OCI-LY3 (cell line): ENCODE data around the gene PIK3R6.

Experiments
- EZH2phosphoT487 ChIP-seq: fragments of 200-600 bp; shearing (Covaris generic); IDR thresholded peaks from 2 replicates; pipeline ENCODE4 v1.6.1; 2018; ENCODE audit warnings: antibody characterized with exemption, mixed run types, low read depth
- TF ChIP-seq, protein P1 (sequence below): fragments of 200-600, 300-600 bp; sonication (generic); IDR thresholded peaks from 2 replicates; pipeline ENCODE4 v1.5.1; 2014; ENCODE audit warnings: antibody characterized with exemption, low read length, low read depth

DNA sequence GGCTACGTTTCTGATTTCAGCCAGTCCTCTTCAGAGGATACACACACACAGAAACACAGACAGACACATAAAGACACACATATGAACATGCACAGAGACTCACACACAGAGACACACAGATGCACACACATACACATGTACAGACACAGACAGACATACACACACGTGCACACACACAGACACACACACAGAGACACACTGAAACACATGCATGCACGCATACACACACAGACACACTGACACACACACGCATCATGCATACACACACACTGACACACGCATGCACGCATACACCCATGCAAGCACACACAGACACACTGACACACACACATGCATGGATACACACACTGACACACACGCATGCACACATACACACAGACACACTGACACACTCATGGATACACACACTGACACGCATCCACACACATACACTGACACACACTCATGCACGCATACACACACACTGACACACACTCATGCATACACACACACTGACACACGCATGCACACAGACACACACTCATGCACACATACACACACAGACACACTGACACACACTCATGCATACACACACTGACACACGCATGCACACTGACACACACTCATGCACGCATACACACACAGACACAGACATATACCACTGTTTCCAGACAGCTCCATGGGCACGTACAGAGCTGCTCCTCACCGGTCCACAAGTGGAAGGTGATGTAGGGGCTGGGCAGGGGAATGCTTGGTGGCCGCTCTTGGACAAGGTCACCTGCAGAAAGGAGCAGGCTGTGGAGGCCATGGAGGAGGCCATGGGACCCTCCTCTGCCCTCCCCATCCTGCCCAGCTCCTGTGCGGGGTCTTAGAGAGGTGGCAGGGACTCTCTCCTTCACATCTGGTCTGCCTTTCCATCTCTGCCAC is 38.2 kb downstream of the PIK3R6 start:
- TF ChIP-seq, protein P1, sequence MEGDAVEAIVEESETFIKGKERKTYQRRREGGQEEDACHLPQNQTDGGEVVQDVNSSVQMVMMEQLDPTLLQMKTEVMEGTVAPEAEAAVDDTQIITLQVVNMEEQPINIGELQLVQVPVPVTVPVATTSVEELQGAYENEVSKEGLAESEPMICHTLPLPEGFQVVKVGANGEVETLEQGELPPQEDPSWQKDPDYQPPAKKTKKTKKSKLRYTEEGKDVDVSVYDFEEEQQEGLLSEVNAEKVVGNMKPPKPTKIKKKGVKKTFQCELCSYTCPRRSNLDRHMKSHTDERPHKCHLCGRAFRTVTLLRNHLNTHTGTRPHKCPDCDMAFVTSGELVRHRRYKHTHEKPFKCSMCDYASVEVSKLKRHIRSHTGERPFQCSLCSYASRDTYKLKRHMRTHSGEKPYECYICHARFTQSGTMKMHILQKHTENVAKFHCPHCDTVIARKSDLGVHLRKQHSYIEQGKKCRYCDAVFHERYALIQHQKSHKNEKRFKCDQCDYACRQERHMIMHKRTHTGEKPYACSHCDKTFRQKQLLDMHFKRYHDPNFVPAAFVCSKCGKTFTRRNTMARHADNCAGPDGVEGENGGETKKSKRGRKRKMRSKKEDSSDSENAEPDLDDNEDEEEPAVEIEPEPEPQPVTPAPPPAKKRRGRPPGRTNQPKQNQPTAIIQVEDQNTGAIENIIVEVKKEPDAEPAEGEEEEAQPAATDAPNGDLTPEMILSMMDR = no peak
- no peak for TF ChIP-seq EZH2phosphoT487
